GM10847 (cell line): Measurements from ENCODE around the gene TMEM229B.

Source experiments
- POLR2A ChIP-seq: IDR thresholded peaks from 2 replicates; pipeline ENCODE4 v1.6.1; 2011; ENCODE audit not compliant: insufficient read length; ENCODE audit errors: extremely low read depth

Gene TMEM229B

GRCh38 chr14:67500981-67501380 lies 12.5 kb upstream of the TMEM229B start:
- no peak for TF ChIP-seq POLR2A

- TF ChIP-seq POLR2A: no peak
These were observed 9.2 kb upstream of the TMEM229B start for GRCh38 chr14:67497716-67498115.

- TF ChIP-seq POLR2A: no peak
These were observed 8.7 kb upstream of the TMEM229B start for GRCh38 chr14:67497216-67497615.

- no peak for TF ChIP-seq POLR2A
These were observed 7.3 kb upstream of the TMEM229B start for GRCh38 chr14:67495827-67496226.

DNA sequence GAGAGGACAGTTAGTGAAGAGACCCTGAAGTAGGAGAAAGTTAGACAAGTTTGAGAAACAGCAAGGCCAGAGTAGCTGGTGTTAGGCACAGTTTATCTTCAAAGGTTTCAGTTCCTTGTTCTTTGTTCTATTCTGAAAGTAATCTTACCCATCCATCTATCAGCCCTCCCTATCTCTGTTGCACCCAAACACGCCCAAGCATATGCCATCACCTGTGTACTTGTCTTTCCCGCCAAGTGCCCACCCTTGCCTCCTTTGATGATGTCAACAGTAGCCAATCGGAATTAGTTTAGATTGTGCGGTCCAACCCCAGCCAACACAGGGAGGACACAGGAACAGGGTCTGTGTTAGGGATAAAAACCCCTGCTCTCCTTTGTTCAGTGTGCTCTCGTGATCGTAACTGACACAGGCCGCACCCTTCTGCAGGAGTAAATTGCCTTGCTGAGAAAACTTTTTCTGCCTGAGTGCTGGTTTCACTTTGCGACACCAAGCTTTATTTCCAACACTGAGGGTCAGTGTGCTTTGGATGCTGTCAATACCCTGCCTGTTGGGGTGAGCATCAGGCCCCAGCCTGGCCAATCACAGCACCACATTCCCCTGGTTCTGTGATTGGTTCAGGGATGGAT lies 4.7 kb upstream of the TMEM229B start:
- no peak for TF ChIP-seq POLR2A

DNA sequence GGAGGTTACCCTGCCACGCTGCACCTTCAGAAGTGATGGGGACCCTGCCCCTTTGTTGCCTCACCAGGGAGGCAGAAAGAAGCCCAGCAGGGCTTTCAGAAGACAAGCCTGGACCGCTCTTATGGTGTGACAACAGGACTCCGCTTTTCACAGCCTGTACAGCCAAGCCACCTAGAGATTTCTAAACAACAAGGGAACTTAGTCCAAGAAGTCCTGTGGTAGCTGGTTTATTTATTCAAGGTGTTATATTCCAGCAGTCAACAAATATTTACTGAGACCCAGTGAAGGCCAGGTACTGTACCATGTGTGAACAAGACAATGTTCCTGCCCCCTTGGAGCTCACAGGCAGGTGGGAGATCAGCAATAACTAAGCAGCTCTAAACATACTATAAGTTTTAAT lies 4.0 kb upstream of the TMEM229B start:
- TF ChIP-seq POLR2A: no peak

DNA sequence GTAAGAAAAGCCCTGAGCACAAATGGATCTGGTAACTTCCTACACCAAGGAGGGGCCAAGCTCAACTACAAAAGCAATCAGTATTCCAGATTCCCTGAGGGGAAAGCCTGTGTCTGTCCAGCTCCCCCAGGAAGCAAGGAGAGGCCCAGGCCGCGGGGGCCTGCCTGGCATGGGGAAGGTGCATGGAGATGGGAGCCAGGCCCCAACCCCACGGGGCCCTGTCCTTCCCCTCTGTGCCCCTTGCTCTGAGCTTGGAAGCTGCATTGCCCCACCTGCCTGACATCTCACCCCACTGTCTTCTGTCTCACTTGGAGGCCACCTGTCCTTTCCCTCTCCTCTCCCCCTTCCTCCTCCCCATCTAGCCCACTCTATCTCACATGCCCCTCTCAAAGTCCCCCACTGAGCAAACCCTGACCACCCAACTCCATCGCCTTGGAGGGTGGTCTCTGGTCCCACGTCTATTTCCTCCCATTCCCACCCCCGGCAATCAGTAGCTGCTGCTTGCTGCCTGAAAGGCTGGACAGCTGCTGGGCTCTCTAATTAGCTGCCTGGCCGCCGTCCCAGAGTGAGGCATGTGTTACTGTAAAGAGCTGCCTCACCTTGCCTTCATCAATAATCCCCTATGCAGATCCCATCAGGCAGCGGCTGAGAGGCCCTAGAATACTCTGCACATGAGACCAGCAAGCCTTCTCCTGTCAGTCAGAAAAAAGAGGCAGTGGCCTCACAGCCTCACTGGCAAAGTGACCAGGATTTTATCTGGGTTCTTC lies 3.4 kb upstream of the TMEM229B start:
- TF ChIP-seq POLR2A: no peak

GRCh38 chr14:67491285-67491684 lies 2.8 kb upstream of the TMEM229B start:
- TF ChIP-seq POLR2A: no peak

DNA sequence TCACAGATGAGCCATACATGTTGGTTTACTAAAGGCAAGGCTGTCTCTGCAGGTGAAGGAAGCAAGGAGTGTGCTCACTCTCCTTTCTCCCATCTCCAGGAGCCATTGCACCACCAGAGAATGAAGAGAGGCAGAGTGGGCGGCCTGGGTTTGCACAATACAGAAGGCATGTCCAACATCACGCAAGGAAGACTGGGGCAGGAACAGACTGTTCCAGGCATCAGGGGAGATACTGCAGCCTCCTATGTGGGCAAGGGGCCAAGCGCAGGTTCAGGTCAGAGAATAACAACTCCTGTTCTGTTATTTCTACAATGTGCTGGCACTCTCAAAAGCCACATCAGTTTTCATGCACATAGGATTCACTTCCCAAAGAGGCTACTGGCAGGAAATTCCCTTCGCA lies 1.7 kb upstream of the TMEM229B start:
- no peak for TF ChIP-seq POLR2A

- no peak for TF ChIP-seq POLR2A
These were observed 1.2 kb downstream of the TMEM229B start for GRCh38 chr14:67487332-67487731.

- no peak for TF ChIP-seq POLR2A
These were observed 1.6 kb downstream of the TMEM229B start for GRCh38 chr14:67486890-67487289.

- no peak for TF ChIP-seq POLR2A
These were observed 2.9 kb downstream of the TMEM229B start for GRCh38 chr14:67485501-67486095.

GRCh38 chr14:67483579-67484285 lies 4.8 kb downstream of the TMEM229B start:
- TF ChIP-seq POLR2A: no peak

- no peak for TF ChIP-seq POLR2A
These were observed 6.0 kb downstream of the TMEM229B start for GRCh38 chr14:67482231-67483164.

DNA sequence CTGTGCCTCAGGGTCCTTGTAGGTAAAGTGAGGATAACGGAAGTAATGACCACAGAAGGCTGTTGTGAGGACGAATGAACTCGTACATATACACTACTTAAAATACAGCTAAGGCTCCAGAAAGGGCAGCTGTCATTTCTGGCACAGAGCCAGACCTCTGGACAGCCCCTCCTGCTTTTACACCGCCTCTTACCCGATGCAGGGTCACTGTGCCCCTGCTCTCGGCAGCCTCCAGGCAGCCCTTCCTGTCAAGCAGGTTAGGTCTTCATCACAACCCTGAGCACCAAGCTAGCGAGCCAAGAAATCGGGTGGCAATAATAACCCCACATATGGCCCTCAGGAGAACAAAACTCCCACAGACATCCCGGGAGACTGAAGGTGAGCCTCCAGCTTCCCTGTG lies 8.5 kb downstream of the TMEM229B start:
- TF ChIP-seq POLR2A: no peak
